ENCODE data around the gene DGKB.

DGKB gene

DNA sequence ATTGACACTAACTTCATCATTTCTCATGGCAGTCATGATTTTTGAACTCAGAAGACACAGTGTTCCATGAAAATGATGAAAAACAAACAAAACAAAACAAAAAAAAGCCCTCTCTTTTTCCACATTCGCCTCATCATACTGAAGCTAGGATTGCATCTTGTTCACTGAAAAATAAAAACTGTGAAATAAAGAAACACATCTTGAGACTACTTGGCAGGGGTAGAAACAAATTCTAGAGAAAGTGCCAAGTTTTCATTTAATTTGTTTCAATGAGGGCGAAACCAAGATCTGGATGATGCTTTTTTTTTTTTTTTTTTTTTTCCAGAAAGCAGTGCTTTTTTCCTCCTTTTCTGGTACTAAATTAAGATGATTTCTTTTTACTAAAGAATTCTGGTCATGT, 562.7 kb downstream of the DGKB start:
- in situ Hi-C loops (cut with MboI; ENCODE audit: low sequenced_read_pairs), result no loop called here
- H3K4me3 ChIP-seq, result no peak overlapping the region
- no peaks in the 10 kb centered on the region for H3K9me3 ChIP-seq
- no peak for DNase-seq (ENCODE audit: low spot score in 2 of 2)
- H3K4me1 ChIP-seq, result peaks cover 15% of the 10 kb centered on the region
- no peaks in the 10 kb centered on the region for H3K27me3 ChIP-seq (ENCODE audit: low read depth)
- no peaks in the 10 kb centered on the region for H3K36me3 ChIP-seq (replicated peaks)

DNA sequence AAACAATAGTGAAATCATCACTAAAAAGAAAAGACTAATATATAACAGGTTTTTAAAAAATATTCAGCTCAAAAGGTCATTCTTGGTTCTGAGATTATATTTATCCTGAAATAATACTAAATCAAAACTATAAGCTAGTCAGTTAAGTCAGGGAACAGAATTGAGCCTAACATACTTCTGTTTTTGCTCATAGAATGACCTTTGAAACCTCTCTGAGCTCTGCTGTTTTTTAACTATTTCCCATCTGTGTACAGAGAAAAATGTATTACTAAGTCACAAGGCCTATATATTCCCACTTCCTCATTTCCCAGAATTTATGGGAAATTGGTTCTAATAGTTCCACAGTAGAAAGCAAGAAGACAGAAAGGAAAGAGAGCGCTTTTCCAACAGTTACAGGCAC, 566.3 kb downstream of the DGKB start:
- H3K36me3 ChIP-seq (replicated peaks), result no peaks in the 10 kb centered on the region
- no peaks in the 10 kb centered on the region for H3K9me3 ChIP-seq
- H3K4me1 ChIP-seq, result peaks cover 10% of the 10 kb centered on the region
- no peak for DNase-seq (ENCODE audit: low spot score in 2 of 2)
- no peaks in the 10 kb centered on the region for H3K27me3 ChIP-seq (ENCODE audit: low read depth)
- no peak overlapping the region for H3K4me3 ChIP-seq
- in situ Hi-C loops (cut with MboI; ENCODE audit: low sequenced_read_pairs), result no loop called here

DNA sequence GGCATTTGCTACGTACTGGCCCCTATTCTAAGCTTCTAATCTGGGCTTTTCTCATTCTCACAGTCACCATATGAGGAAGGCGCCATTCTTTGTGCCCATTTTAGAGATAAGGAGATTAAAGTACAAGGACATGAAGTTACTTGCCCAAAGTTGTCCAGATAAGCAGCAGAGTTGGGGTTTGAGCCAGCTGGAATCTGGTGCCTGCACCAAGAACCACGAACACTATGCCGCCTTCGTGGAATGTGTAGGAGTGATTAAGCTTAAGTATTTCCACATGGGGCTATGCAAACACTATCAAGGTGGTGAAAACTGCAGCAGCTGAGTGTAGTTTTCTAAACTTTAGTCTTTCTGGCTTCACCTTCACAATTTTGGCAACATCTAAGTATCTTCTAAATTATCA, 570.4 kb downstream of the DGKB start:
- Histone ChIP-seq H3K4me1 (peaks cover 10% of the 10 kb centered on the region), H3K9me3 (no peaks in the 10 kb centered on the region), H3K36me3 (replicated peaks) (no peaks in the 10 kb centered on the region), H3K4me3 (no peak overlapping the region), H3K27me3 (ENCODE audit: low read depth) (no peaks in the 10 kb centered on the region)
- in situ Hi-C loops (cut with MboI; ENCODE audit: low sequenced_read_pairs), result no loop called here
- DNase-seq (ENCODE audit: low spot score in 2 of 2), result no peak

DNA sequence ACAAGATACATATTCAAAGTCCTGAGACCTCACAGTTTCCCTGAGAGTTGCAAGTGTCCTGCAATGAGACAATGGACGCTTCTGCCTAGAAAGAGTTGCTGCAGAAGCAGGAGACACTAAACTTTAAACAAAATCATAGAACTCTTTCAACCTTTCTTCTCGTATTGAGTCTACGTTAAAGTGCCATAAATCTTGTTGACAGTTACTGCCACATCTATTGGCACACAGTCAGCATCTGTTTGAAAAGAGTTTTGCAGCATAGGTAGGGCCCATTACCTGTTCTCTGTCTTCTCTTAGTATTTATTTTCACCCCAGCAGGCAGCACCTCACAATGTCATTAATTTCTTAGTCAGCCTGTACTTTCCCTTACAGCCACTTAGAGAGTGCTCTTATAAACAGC, 577.8 kb downstream of the DGKB start:
- Histone ChIP-seq H3K36me3 (replicated peaks) (no peaks in the 10 kb centered on the region), H3K4me3 (no peak overlapping the region), H3K4me1 (peaks cover 10% of the 10 kb centered on the region), H3K27me3 (ENCODE audit: low read depth) (no peaks in the 10 kb centered on the region), H3K9me3 (no peaks in the 10 kb centered on the region)
- in situ Hi-C loops (cut with MboI; ENCODE audit: low sequenced_read_pairs), result no loop called here
- no peak for DNase-seq (ENCODE audit: low spot score in 2 of 2)

DNA sequence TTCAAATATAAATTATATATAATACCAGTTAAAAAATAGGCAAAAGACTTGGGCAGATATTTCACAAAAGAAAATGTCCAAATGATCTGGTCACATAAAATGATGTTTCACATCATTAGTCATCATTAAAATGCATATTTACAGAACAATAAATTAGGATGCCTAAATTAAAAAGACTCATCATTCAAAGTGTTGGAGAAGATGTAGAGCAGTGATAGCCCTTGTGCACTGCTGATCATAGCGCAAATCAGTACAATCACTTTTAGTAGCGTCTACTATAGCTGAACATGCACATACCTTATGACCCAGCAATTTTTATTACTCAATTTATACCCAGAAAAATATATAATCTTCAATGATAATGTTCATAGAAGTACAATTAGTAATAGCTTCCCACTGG, 579.8 kb downstream of the DGKB start:
- DNase-seq (ENCODE audit: low spot score in 2 of 2), result no peak
- H3K9me3 ChIP-seq, result no peaks in the 10 kb centered on the region
- in situ Hi-C loops (cut with MboI; ENCODE audit: low sequenced_read_pairs), result no loop called here

DNA sequence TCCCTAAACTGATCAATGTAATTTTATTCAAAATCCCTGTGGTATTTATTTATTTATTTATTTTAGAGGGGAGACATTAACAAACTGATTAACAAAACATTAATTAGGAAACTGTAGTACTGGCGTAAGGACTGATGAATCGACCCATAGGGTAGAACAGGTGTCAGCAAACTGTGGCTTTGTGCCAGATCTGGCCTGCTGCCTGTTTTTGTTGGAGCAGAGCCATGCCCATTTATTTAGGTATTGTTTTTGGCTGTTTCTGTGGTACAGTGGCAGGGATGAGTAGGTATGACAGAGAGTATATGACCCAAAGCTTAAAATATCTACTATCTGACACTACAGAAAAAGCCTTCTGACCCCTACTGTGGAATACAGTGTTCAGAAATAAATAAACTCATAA, 580.6 kb downstream of the DGKB start:
- Histone ChIP-seq H3K9me3 (no peaks in the 10 kb centered on the region), H3K4me1 (no peaks in the 10 kb centered on the region), H3K36me3 (replicated peaks) (no peaks in the 10 kb centered on the region), H3K27me3 (ENCODE audit: low read depth) (no peaks in the 10 kb centered on the region), H3K4me3 (no peak overlapping the region)
- in situ Hi-C loops (cut with MboI; ENCODE audit: low sequenced_read_pairs), result no loop called here
- no peak for DNase-seq (ENCODE audit: low spot score in 2 of 2)

More for the DNA sequence above, 579.8 kb downstream of the DGKB start:
- H3K4me1 ChIP-seq, result no peaks in the 10 kb centered on the region
- no peaks in the 10 kb centered on the region for H3K27me3 ChIP-seq (ENCODE audit: low read depth)
- H3K36me3 ChIP-seq (replicated peaks), result no peaks in the 10 kb centered on the region
- H3K4me3 ChIP-seq, result no peak overlapping the region

DNA sequence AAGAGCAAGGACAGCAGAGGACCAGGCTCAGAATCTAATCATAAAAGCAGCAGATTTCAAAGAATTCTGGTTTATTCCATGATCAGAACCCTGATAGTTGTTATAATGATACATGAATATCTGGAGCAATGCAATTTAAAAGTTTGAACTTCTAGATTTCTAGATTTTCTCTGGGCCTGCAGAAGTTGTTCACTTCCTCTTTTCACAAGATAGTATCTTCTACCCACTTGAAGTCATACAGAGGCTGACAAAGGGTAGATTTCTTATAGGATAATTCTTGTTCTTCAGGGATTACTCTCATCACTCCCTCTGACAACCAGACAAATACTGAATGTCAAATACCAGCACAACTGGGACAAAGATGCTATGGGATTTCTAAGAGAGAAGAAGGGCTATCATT, 593.1 kb downstream of the DGKB start:
- H3K36me3 ChIP-seq (replicated peaks), result no peaks in the 10 kb centered on the region
- DNase-seq (ENCODE audit: low spot score in 2 of 2), result no peak
- no peak overlapping the region for H3K4me3 ChIP-seq
- H3K4me1 ChIP-seq, result peaks cover 15% of the 10 kb centered on the region
- in situ Hi-C loops (cut with MboI; ENCODE audit: low sequenced_read_pairs), result no loop called here
- H3K27me3 ChIP-seq (ENCODE audit: low read depth), result no peaks in the 10 kb centered on the region
- H3K9me3 ChIP-seq, result no peaks in the 10 kb centered on the region

DNA sequence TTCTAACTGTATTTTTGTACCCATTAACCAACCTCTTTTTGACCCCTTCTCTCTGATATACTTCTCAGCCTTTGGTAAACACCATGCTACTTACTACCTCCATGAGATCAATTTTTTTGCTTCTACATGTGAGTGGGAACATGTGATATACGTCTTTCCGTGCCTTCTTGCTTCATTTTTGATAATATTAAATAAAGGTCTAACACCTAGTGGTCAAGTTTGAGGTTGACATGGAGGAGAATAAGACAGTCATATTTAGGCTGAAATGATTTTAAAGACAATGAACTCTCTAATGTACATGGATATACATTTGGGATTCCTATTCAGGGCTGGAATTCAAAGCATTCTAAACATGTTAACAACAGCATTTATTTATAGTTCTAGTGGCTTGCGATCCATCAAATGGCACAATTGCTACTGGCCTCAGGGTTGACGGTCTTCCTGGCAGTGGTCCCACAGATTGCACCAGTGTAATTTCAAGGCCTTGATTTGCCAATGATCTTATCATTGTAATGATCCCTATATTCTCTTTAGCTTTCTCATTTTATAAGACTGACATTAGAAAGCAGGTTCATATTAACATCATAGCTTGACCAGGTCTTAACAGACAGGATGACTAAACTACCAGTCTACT, 597.2 kb downstream of the DGKB start:
- Histone ChIP-seq H3K4me3 (no peak overlapping the region), H3K9me3 (no peaks in the 10 kb centered on the region), H3K36me3 (replicated peaks) (no peaks in the 10 kb centered on the region), H3K27me3 (ENCODE audit: low read depth) (no peaks in the 10 kb centered on the region), H3K4me1 (peaks cover 15% of the 10 kb centered on the region)
- peak; percentile 48 to 64 for DNase-seq (ENCODE audit: low spot score in 2 of 2)
- in situ Hi-C loops (cut with MboI; ENCODE audit: low sequenced_read_pairs), result no loop called here

DNA sequence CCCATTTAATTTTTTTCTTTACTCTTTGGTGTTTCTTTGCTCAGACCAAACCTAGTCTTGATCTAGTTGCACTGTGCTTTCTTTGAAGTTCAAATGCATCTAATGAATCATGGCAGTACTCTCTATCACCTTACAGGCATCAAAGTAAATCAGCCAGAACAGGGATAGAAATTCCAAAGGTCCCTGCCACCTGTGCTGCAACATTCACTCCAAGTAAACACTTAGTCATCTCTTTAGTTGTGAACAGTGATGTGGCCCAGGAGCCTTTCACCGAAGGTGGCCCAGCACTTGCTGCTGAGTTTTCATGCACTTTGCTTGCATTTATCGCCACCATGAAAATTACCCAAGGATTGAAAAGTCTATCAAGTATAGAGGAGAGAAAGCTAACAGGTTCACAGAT, 599.0 kb downstream of the DGKB start:
- no peak for DNase-seq (ENCODE audit: low spot score in 2 of 2)
- no peak overlapping the region for H3K4me3 ChIP-seq
- in situ Hi-C loops (cut with MboI; ENCODE audit: low sequenced_read_pairs), result no loop called here
- H3K36me3 ChIP-seq (replicated peaks), result no peaks in the 10 kb centered on the region
- no peaks in the 10 kb centered on the region for H3K27me3 ChIP-seq (ENCODE audit: low read depth)
- H3K4me1 ChIP-seq, result peaks cover 14% of the 10 kb centered on the region
- no peaks in the 10 kb centered on the region for H3K9me3 ChIP-seq

DNA sequence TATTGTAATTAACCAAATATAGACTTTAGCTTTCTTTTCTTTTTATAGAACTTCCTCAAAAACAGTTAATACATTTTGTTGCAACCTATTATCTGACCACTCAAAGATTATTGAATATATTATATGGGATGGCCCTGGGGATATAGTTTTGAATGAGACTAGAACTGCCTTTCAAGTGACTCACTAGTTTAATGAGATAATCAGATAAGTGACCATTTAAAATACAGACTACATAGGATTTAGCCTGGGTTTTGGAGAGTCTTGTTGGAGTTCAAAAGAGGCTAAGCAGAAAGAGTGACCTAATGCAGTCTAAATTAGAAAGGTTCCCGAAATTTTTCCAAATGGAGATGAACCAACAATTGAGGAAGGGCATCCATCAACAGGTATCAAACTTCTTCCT, 607.9 kb downstream of the DGKB start:
- Histone ChIP-seq H3K36me3 (replicated peaks) (no peaks in the 10 kb centered on the region), H3K4me3 (no peak overlapping the region), H3K9me3 (no peaks in the 10 kb centered on the region), H3K27me3 (ENCODE audit: low read depth) (no peaks in the 10 kb centered on the region), H3K4me1 (peaks cover 16% of the 10 kb centered on the region)
- in situ Hi-C loops (cut with MboI; ENCODE audit: low sequenced_read_pairs), result no loop called here
- peak in 1 of 2 experiments; percentile 40 for DNase-seq (ENCODE audit: low spot score in 2 of 2)

DNA sequence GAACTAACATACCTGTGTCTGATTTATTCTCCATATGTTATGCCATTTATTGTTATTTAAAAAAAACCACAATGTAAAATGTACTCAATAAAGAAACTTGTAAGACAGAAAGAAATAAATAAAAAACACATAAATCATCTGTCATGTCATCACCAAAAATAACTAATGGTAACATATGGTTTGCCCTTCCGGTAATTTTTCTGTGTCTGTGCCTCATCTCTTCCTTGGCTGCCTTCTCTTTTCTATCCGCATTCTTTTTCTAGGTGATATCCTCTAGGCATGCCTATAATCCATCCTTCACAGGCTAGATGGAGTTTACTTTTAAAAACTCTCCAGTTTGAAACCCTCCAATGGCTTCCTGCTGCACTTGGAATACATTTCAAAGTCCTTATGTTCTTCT, 609.1 kb downstream of the DGKB start:
- H3K4me3 ChIP-seq, result no peak overlapping the region
- DNase-seq (ENCODE audit: low spot score in 2 of 2), result no peak
- in situ Hi-C loops (cut with MboI; ENCODE audit: low sequenced_read_pairs), result no loop called here
- H3K36me3 ChIP-seq (replicated peaks), result no peaks in the 10 kb centered on the region
- no peaks in the 10 kb centered on the region for H3K9me3 ChIP-seq
- no peaks in the 10 kb centered on the region for H3K27me3 ChIP-seq (ENCODE audit: low read depth)
- H3K4me1 ChIP-seq, result peaks cover 16% of the 10 kb centered on the region

DNA sequence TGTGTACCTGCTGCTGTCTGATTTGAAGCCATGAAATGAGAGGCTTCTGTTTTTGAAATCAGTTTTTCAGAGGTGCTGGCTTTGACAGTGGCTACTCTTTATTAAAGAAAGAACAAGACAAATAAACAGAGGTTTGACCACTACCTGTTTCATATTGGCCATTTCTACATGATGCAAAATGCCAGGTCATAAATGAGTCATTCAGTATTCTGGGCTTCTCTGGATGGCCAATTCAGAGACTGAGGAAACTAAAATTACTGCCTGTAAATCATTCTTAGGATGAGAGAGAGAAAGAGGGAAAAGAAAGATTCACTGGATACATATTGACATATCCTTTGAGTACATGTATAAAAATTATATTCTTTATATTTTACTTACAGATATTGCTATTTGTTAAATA, 609.8 kb downstream of the DGKB start:
- H3K36me3 ChIP-seq (replicated peaks), result no peaks in the 10 kb centered on the region
- no peaks in the 10 kb centered on the region for H3K9me3 ChIP-seq
- H3K4me1 ChIP-seq, result peaks cover 16% of the 10 kb centered on the region
- H3K4me3 ChIP-seq, result no peak overlapping the region
- DNase-seq (ENCODE audit: low spot score in 2 of 2), result no peak
- in situ Hi-C loops (cut with MboI; ENCODE audit: low sequenced_read_pairs), result no loop called here
- no peaks in the 10 kb centered on the region for H3K27me3 ChIP-seq (ENCODE audit: low read depth)

DNA sequence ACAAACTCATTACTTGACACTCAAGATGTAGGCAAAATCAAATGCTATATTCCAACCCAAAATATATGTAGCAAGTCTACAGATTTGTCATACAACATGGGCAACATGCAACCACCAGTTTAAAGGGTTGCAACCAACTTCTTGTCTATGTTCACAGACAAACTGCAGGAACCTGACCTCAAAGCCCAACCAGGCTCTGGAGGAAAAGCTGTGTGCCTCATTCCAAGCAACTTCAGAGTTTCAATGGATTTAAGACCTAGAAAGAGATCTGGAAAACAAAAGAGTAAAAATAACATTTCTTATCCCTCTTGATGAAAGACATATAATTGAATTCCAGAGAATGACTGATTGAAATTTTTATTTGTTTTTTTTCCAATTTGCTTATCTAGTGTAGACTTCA, 612.6 kb downstream of the DGKB start:
- Histone ChIP-seq H3K27me3 (ENCODE audit: low read depth) (no peaks in the 10 kb centered on the region), H3K9me3 (no peaks in the 10 kb centered on the region)

DNA sequence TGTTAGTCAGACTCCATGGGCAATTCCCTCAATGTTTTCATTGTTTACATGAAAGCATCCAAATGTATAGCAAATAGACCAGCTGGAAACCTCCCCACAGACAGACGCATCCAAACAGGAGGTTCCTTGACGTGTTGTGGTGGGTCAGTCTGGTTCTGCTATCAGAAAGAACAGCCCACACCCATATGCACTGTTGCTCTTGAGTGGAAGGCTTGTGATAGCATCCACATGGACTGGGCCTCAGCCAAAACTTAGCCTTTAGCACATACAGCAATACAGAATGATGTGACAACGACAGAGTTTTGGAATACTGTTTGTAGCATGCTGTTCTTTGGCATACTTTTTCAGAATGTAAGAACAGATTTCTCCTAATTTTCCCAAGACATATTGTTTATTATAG, 613.9 kb downstream of the DGKB start:
- in situ Hi-C loops (cut with MboI; ENCODE audit: low sequenced_read_pairs), result no loop called here
- no peak overlapping the region for H3K4me3 ChIP-seq
- no peaks in the 10 kb centered on the region for H3K4me1 ChIP-seq
- no peaks in the 10 kb centered on the region for H3K9me3 ChIP-seq
- H3K27me3 ChIP-seq (ENCODE audit: low read depth), result no peaks in the 10 kb centered on the region
- no peaks in the 10 kb centered on the region for H3K36me3 ChIP-seq (replicated peaks)
- DNase-seq (ENCODE audit: low spot score in 2 of 2), result no peak

More for the DNA sequence above, 612.6 kb downstream of the DGKB start:
- H3K4me1 ChIP-seq, result peaks cover 10% of the 10 kb centered on the region
- no peak overlapping the region for H3K4me3 ChIP-seq
- DNase-seq (ENCODE audit: low spot score in 2 of 2), result no peak
- in situ Hi-C loops (cut with MboI; ENCODE audit: low sequenced_read_pairs), result no loop called here
- no peaks in the 10 kb centered on the region for H3K36me3 ChIP-seq (replicated peaks)

DNA sequence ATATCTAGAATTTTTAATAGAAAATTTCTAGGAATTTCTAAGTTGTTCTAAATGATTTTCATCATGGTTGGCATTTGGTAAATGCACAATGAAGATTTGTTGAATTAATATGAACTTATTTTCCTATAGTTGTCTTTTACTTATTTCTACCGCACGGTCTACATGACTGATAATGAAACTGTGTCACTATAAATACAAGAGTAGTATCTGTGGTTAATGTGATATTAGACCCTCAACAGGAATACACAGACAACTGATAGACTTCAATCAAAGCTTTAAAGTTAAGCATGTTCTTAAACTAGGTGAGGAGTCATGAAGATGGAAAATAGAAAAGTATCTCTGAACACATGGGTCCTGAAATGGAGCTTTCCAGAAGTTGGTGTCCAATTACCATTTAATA, 615.2 kb downstream of the DGKB start:
- in situ Hi-C loops (cut with MboI; ENCODE audit: low sequenced_read_pairs), result no loop called here

More for the DNA sequence above, 615.2 kb downstream of the DGKB start:
- no peaks in the 10 kb centered on the region for H3K27me3 ChIP-seq (ENCODE audit: low read depth)
- no peak for DNase-seq (ENCODE audit: low spot score in 2 of 2)
- no peak overlapping the region for H3K4me3 ChIP-seq
- H3K9me3 ChIP-seq, result no peaks in the 10 kb centered on the region
- H3K4me1 ChIP-seq, result no peaks in the 10 kb centered on the region
- H3K36me3 ChIP-seq (replicated peaks), result no peaks in the 10 kb centered on the region
